ENCODE results near the gene ANAPC4. TPM values are rescaled to one million over a fixed set of nuclear protein-coding genes. Genes with fewer than 3 reads are reported as not detected.

Gene ANAPC4
- total RNA-seq, 6 donors from 2014 or later: 20.8 to 78.2 (median 27.2) TPM

DNA sequence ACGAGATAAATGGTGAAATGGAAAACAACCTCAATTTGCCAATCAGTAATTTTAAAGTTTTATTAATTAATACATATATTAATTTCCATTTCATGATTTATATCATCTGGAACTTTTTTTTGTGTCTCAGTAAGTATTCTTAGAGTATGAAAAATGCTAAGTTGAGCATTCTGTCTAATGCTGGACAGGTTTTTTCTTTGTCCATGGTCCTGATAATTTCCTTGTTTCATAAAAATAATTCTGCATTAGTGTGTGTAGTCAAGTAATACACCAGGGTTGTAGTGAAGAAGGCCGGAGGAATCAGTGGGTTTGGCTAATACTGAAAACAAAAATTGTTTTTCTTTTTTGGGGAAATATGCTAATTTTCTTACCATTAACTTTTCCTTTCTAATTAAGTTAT, 9.9 kb downstream of the ANAPC4 start:
- DNase-seq (no peak), ATAC-seq (ENCODE audit: low FRiP score in 2 of 2) (no peak)
- Histone ChIP-seq H3K4me1 (no peaks in the 10 kb centered on the region), H3K4me3 (no peak overlapping the region), H3K27ac (no peak overlapping the region), H3K9me3 (no peaks in the 10 kb centered on the region), H3K36me3 (peaks cover 4 to 89% (median 41%) of the 10 kb centered on the region in 4 donors), H3K27me3 (no peaks in the 10 kb centered on the region)
- TF ChIP-seq POLR2A (IDR thresholded peaks at IDR 0.05) (no peak), POLR2AphosphoS5 (IDR thresholded peaks at IDR 0.05) (no peak), EP300 (IDR thresholded peaks at IDR 0.05) (no peak)
- TF ChIP-seq, protein P1, sequence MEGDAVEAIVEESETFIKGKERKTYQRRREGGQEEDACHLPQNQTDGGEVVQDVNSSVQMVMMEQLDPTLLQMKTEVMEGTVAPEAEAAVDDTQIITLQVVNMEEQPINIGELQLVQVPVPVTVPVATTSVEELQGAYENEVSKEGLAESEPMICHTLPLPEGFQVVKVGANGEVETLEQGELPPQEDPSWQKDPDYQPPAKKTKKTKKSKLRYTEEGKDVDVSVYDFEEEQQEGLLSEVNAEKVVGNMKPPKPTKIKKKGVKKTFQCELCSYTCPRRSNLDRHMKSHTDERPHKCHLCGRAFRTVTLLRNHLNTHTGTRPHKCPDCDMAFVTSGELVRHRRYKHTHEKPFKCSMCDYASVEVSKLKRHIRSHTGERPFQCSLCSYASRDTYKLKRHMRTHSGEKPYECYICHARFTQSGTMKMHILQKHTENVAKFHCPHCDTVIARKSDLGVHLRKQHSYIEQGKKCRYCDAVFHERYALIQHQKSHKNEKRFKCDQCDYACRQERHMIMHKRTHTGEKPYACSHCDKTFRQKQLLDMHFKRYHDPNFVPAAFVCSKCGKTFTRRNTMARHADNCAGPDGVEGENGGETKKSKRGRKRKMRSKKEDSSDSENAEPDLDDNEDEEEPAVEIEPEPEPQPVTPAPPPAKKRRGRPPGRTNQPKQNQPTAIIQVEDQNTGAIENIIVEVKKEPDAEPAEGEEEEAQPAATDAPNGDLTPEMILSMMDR (IDR thresholded peaks at IDR 0.05): no peak
- 95 to 96% methylated on average over 2 of the region's 2 CpGs for WGBS, 2 donors

DNA sequence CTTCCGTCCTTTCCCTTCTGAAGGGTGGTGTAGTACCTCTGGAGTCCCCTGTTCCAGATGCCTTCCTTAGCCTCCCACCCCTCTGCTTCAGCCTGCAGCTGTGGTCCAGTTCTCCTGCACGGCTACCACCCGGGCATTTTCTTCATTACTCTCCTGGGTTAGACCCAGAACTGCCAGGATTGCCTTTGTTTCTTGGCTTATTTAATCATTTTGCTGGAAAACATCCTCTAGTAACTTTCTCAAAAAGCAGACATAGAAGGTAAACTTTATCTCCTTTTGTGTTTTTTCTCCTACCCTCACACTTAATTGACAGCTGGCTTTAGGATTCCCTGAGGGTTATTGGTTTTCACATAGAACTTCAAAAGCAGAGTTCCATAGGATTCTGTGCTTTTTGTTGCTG, 20.2 kb downstream of the ANAPC4 start:
- no peaks in the 10 kb centered on the region for H3K4me1 ChIP-seq
- H3K9me3 ChIP-seq: peaks cover 0 to 6% (median 0%) of the 10 kb centered on the region in 4 donors
- ATAC-seq (ENCODE audit: low FRiP score in 2 of 2) (no peak), DNase-seq (no peak)
- WGBS, 2 donors: 98 to 100% methylated on average over 3 of the region's 3 CpGs
- H3K27me3 ChIP-seq: no peaks in the 10 kb centered on the region
- H3K27ac ChIP-seq: no peak overlapping the region
- no peak overlapping the region for H3K4me3 ChIP-seq
- peaks cover 28 to 98% (median 68%) of the 10 kb centered on the region in 4 donors for H3K36me3 ChIP-seq
- TF ChIP-seq POLR2AphosphoS5 (IDR thresholded peaks at IDR 0.05) (no peak), EP300 (IDR thresholded peaks at IDR 0.05) (no peak), POLR2A (IDR thresholded peaks at IDR 0.05) (no peak)
- TF ChIP-seq, protein P1 (IDR thresholded peaks at IDR 0.05): no peak

DNA sequence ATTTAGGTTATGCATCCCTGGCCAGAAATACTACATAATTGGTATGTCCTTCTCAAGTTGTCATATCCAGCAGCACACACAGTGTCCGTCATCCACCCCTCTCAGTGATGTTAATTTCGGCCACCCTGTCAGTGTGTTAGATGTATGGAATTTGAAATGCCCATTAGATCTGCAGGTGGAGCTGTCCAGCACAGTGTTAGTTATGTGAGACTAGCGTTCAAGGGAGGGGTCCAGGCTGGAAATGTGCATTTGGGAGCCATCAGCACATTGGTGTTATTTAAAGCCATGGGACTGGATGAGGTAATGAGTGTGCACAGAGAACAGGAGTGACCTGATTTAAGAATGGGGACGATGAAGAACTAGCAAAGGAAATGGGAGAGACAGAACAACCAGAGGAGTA, 22.4 kb downstream of the ANAPC4 start:
- Histone ChIP-seq H3K36me3 (peaks cover 22 to 96% (median 53%) of the 10 kb centered on the region in 4 donors), H3K27me3 (no peaks in the 10 kb centered on the region), H3K9me3 (peaks cover 0 to 6% (median 0%) of the 10 kb centered on the region in 4 donors), H3K4me1 (no peaks in the 10 kb centered on the region), H3K27ac (no peak overlapping the region), H3K4me3 (no peak overlapping the region)
- TF ChIP-seq POLR2A (IDR thresholded peaks at IDR 0.05): no peak
- no peak for TF ChIP-seq POLR2AphosphoS5 (IDR thresholded peaks at IDR 0.05)
- TF ChIP-seq, protein P1 (IDR thresholded peaks at IDR 0.05): no peak
- no peak for TF ChIP-seq EP300 (IDR thresholded peaks at IDR 0.05)
- ATAC-seq (ENCODE audit: low FRiP score in 2 of 2) (no peak), DNase-seq (no peak)
- WGBS, 2 donors: 86 to 97% methylated on average over 4 of the region's 4 CpGs

DNA sequence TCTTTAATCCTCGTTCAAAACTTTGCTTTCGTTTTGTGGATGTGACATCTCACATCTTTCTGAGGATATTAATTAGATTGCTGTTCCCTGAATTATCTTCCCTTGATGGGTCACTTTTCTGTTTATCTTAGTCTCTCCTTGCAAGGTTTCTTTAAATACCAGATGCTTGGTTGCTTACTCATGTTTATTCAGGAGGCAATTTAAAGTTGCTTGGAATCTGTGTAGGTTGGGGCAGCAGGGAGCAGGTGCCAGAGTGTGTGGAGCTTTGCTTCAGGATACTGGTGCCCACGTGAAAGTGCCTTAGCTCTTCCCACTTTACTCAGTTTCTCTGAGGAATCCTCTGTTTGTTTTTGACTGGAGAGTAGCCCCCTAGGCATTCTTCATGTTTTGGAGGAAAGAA, 24.0 kb downstream of the ANAPC4 start:
- Histone ChIP-seq H3K27me3 (no peaks in the 10 kb centered on the region), H3K27ac (no peak overlapping the region), H3K4me3 (no peak overlapping the region), H3K9me3 (peaks cover 0 to 6% (median 0%) of the 10 kb centered on the region in 4 donors), H3K4me1 (no peaks in the 10 kb centered on the region), H3K36me3 (peaks cover 16 to 96% (median 45%) of the 10 kb centered on the region in 4 donors)
- 77 to 85% methylated on average over 3 of the region's 3 CpGs for WGBS, 2 donors
- no peak for DNase-seq
- TF ChIP-seq EP300 (IDR thresholded peaks at IDR 0.05) (no peak), POLR2A (IDR thresholded peaks at IDR 0.05) (no peak)
- no peak for ATAC-seq (ENCODE audit: low FRiP score in 2 of 2)

DNA sequence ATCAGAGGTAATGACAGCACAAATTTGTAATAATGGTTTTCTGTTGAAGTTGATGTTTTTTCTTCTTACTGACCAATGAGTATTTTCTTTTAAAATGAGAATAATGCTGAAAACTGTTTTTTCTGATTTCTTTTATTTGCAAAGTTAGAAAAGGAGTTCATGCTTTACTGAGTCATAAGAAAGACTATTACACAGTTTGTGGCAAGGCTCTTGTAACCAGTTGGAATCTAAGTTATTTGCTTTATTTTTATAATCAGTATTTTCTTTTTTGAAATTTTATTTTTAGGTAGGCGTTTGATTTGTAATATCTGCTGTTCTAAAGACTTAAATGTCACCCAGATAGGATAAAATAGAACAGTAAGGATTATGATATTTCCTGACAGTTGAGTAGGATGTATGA, 25.5 kb downstream of the ANAPC4 start:
- WGBS, 2 donors: 91 to 97% methylated on average over 1 of the region's 1 CpG

More for the DNA sequence above, 25.5 kb downstream of the ANAPC4 start:
- Histone ChIP-seq H3K9me3 (no peaks in the 10 kb centered on the region), H3K4me3 (no peak overlapping the region), H3K27me3 (no peaks in the 10 kb centered on the region), H3K27ac (no peak overlapping the region), H3K4me1 (no peaks in the 10 kb centered on the region), H3K36me3 (peaks cover 8 to 96% (median 39%) of the 10 kb centered on the region in 4 donors)
- ATAC-seq (ENCODE audit: low FRiP score in 2 of 2) (no peak), DNase-seq (no peak)
- TF ChIP-seq POLR2AphosphoS5 (IDR thresholded peaks at IDR 0.05) (no peak), POLR2A (IDR thresholded peaks at IDR 0.05) (no peak), EP300 (IDR thresholded peaks at IDR 0.05) (no peak)
- TF ChIP-seq, protein P1 (IDR thresholded peaks at IDR 0.05): no peak

Data from upper lobe of left lung (tissue), 6 donors.